ENCODE results near the gene INPP4A. TPM values are rescaled to one million over a fixed set of nuclear protein-coding genes. Genes with fewer than 3 reads are reported as not detected.

INPP4A gene
- total RNA-seq, 1 donor from 2014 or later: 32.4 TPM

- H3K4me1 Mint-ChIP-seq: peaks cover 8% of the 10 kb centered on the region
- H3K27me3 Mint-ChIP-seq (ENCODE audit: low read depth): no peaks in the 10 kb centered on the region
- no peaks in the 10 kb centered on the region for H3K9me3 Mint-ChIP-seq
- no peak for TF ChIP-seq CTCF (conservative IDR thresholded peaks at IDR 0.05)
- no peak for DNase-seq (ENCODE audit: low read depth, low spot score)
- H3K27ac Mint-ChIP-seq (ENCODE audit: unreplicated experiment): no peak overlapping the region
- no peak overlapping the region for H3K4me3 Mint-ChIP-seq
- H3K36me3 Mint-ChIP-seq (ENCODE audit: low read depth): no peaks in the 10 kb centered on the region
Measured at GRCh38 chr2:98480598-98480997, 35.9 kb downstream of the INPP4A start.

- H3K4me3 Mint-ChIP-seq: no peak overlapping the region
- H3K27ac Mint-ChIP-seq (ENCODE audit: unreplicated experiment): no peak overlapping the region
- H3K36me3 Mint-ChIP-seq (ENCODE audit: low read depth): no peaks in the 10 kb centered on the region
- TF ChIP-seq CTCF (conservative IDR thresholded peaks at IDR 0.05): no peak
- no peaks in the 10 kb centered on the region for H3K9me3 Mint-ChIP-seq
- DNase-seq (ENCODE audit: low read depth, low spot score): no peak
- no peaks in the 10 kb centered on the region for H3K27me3 Mint-ChIP-seq (ENCODE audit: low read depth)
- peaks cover 14% of the 10 kb centered on the region for H3K4me1 Mint-ChIP-seq
Measured at GRCh38 chr2:98482362-98482761, 37.7 kb downstream of the INPP4A start.

- TF ChIP-seq CTCF (conservative IDR thresholded peaks at IDR 0.05): no peak
- Mint-ChIP-seq H3K27ac (ENCODE audit: unreplicated experiment) (no peak overlapping the region), H3K9me3 (no peaks in the 10 kb centered on the region), H3K4me3 (no peak overlapping the region), H3K4me1 (peaks cover 21% of the 10 kb centered on the region), H3K36me3 (ENCODE audit: low read depth) (no peaks in the 10 kb centered on the region), H3K27me3 (ENCODE audit: low read depth) (no peaks in the 10 kb centered on the region)
- no peak for DNase-seq (ENCODE audit: low read depth, low spot score)
Measured at GRCh38 chr2:98483257-98483861, 38.7 kb downstream of the INPP4A start.

GRCh38 chr2:98484121-98484557 is 39.5 kb downstream of the INPP4A start:
- TF ChIP-seq CTCF (conservative IDR thresholded peaks at IDR 0.05): no peak
- Mint-ChIP-seq H3K4me3 (no peak overlapping the region), H3K27ac (ENCODE audit: unreplicated experiment) (peak overlapping the region; percentile 85), H3K36me3 (ENCODE audit: low read depth) (no peaks in the 10 kb centered on the region), H3K4me1 (peaks cover 24% of the 10 kb centered on the region), H3K27me3 (ENCODE audit: low read depth) (no peaks in the 10 kb centered on the region), H3K9me3 (no peaks in the 10 kb centered on the region)
- DNase-seq (ENCODE audit: low read depth, low spot score): no peak

- no peak for DNase-seq (ENCODE audit: low read depth, low spot score)
- Mint-ChIP-seq H3K36me3 (ENCODE audit: low read depth) (no peaks in the 10 kb centered on the region), H3K27me3 (ENCODE audit: low read depth) (no peaks in the 10 kb centered on the region), H3K9me3 (no peaks in the 10 kb centered on the region), H3K4me1 (peaks cover 21% of the 10 kb centered on the region), H3K4me3 (no peak overlapping the region), H3K27ac (ENCODE audit: unreplicated experiment) (no peak overlapping the region)
- no peak for TF ChIP-seq CTCF (conservative IDR thresholded peaks at IDR 0.05)
Measured at GRCh38 chr2:98484652-98485452, 40.2 kb downstream of the INPP4A start.

Measured in neural crest cell (in vitro differentiated cells).